ENCODE results near the gene SPZ1. TPM values are rescaled to one million over a fixed set of nuclear protein-coding genes. Genes with fewer than 3 reads are reported as not detected.

Gene SPZ1
- total RNA-seq, 2 experiments from 2014 or later = not detected

DNA sequence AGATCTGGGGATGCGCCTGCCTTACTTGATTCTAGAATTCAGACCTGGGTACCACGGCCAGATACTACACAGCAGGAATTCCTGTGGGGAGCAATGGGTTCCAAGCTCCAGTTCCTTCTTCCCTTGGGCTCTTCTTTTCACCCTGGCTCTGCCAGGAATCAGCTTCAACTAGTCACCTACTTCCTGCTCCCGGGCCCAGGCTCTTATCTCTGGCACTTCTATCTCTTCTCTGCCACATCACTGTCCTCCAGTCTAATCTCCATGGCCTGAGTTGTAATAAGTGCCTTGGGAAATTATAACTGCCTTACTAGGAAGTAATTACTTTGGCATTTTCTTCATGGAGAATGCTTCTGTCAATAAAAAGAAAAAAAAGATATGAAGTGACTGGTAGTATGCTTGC lies 37.7 kb upstream of the SPZ1 start:
- CTCF ChIA-PET = no interaction called here
- DNase-seq (no peak), ATAC-seq (no peak)
- Mint-ChIP-seq H3K27me3 (no peaks in the 10 kb centered on the region), H3K4me1 (ENCODE audit: low read depth) (peaks cover 21% of the 10 kb centered on the region), H3K4me3 (no peak overlapping the region), H3K36me3 (ENCODE audit: low read depth) (peaks cover 1% of the 10 kb centered on the region), H3K27ac (peak overlapping the region; percentile 19), H3K9me3 (no peaks in the 10 kb centered on the region)
- POLR2A ChIA-PET = interaction anchor here (4.6 kb wide), 1 partner anchor 27 kb away, joined by 22 read pairs; the partner anchor contains the start of gene SERINC5
- intact Hi-C loops (cut with micrococcal nuclease) = no loop called here
- TF ChIP-seq, protein P1, sequence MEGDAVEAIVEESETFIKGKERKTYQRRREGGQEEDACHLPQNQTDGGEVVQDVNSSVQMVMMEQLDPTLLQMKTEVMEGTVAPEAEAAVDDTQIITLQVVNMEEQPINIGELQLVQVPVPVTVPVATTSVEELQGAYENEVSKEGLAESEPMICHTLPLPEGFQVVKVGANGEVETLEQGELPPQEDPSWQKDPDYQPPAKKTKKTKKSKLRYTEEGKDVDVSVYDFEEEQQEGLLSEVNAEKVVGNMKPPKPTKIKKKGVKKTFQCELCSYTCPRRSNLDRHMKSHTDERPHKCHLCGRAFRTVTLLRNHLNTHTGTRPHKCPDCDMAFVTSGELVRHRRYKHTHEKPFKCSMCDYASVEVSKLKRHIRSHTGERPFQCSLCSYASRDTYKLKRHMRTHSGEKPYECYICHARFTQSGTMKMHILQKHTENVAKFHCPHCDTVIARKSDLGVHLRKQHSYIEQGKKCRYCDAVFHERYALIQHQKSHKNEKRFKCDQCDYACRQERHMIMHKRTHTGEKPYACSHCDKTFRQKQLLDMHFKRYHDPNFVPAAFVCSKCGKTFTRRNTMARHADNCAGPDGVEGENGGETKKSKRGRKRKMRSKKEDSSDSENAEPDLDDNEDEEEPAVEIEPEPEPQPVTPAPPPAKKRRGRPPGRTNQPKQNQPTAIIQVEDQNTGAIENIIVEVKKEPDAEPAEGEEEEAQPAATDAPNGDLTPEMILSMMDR (IDR thresholded peaks at IDR 0.05) = no peak

GRCh38 chr5:80283360-80283759 lies 36.4 kb upstream of the SPZ1 start:
- ATAC-seq (peak; percentile 70), DNase-seq (no peak)
- peak overlapping the region; percentile 90 for H3K27ac Mint-ChIP-seq
- TF ChIP-seq, protein P1 (IDR thresholded peaks at IDR 0.05) = no peak
- CTCF ChIA-PET = interaction anchor here (1.7 to 3.3 kb wide), 3 partner anchors 63 to 200 kb away, joined by 3 to 13 read pairs (median 8); no protein-coding TSS in a partner anchor
- intact Hi-C loops (cut with micrococcal nuclease) = no loop called here
- H3K4me3 Mint-ChIP-seq = peak overlapping the region; percentile 24
- H3K4me1 Mint-ChIP-seq (ENCODE audit: low read depth) = peaks cover 21% of the 10 kb centered on the region
- peaks cover 1% of the 10 kb centered on the region for H3K36me3 Mint-ChIP-seq (ENCODE audit: low read depth)
- H3K27me3 Mint-ChIP-seq = no peaks in the 10 kb centered on the region
- POLR2A ChIA-PET = interaction anchor here (0.7 to 4.6 kb wide), 2 partner anchors 28 to 646 kb away, joined by 3 to 22 read pairs; partner anchors contain the start of gene SERINC5
- no peaks in the 10 kb centered on the region for H3K9me3 Mint-ChIP-seq

DNA sequence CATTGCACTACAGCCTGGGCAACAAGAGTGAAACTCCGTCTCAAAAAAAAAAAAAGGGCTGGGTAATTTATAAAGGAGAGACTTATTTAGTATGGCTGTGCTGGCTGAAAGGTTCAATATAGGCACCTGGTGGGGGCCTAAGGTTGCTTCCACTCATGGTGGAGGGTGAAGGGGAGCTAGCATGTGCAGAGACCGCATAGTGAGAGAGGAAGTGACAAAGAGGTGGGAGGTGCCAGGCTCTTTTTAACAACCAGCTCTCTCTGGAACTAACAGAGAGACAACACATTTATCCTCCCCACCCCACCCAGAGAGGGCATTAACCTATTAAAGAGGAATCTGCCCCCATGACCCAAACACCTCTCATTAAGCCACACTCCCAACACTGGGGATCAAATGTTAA lies 35.1 kb upstream of the SPZ1 start:
- ChIA-PET CTCF (interaction anchor here (1.7 to 3.3 kb wide), 3 partner anchors 62 to 201 kb away, joined by 3 to 13 read pairs (median 8); no protein-coding TSS in a partner anchor), POLR2A (interaction anchor here (0.7 to 4.6 kb wide), 5 partner anchors 11 to 180 kb away, joined by 3 to 22 read pairs (median 3); partner anchors contain the start of gene SERINC5)
- DNase-seq = peak; percentile 70
- TF ChIP-seq, protein P1 (IDR thresholded peaks at IDR 0.05) = no peak
- Mint-ChIP-seq H3K27me3 (no peaks in the 10 kb centered on the region), H3K9me3 (no peaks in the 10 kb centered on the region), H3K27ac (peak overlapping the region; percentile 90), H3K4me3 (no peak overlapping the region), H3K36me3 (ENCODE audit: low read depth) (peaks cover 1% of the 10 kb centered on the region), H3K4me1 (ENCODE audit: low read depth) (peaks cover 21% of the 10 kb centered on the region)
- intact Hi-C loops (cut with micrococcal nuclease) = no loop called here
- peak; percentile 92 for ATAC-seq

DNA sequence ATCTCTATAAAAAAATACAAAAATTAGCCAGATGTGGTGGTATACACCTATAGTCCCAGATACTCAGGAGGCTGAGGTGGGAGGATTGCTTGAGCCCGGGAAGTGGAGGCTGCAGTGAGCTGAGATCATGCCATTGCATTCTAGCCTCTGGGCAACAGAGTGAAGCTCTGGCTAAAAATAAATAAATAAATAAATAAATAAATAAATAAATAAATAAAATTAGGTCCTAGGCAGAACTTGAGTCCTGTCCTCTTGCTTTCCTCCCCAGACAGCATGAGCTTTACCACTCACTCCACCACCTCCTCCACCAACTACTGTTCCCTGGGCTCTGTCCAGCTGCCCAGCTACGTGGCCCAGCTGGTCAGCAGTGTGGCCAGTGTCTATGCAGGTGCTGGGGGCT lies 31.6 kb upstream of the SPZ1 start:
- no peaks in the 10 kb centered on the region for H3K27me3 Mint-ChIP-seq
- peaks cover 15% of the 10 kb centered on the region for H3K4me1 Mint-ChIP-seq (ENCODE audit: low read depth)
- intact Hi-C loops (cut with micrococcal nuclease) = no loop called here
- H3K27ac Mint-ChIP-seq = no peak overlapping the region
- ChIA-PET POLR2A (no interaction called here), CTCF (interaction anchor here (0.8 to 1.4 kb wide), 3 partner anchors 9 to 196 kb away, joined by 3 read pairs; no protein-coding TSS in a partner anchor)
- peaks cover 1% of the 10 kb centered on the region for H3K36me3 Mint-ChIP-seq (ENCODE audit: low read depth)
- TF ChIP-seq, protein P1 (IDR thresholded peaks at IDR 0.05) = no peak
- H3K9me3 Mint-ChIP-seq = no peaks in the 10 kb centered on the region
- ATAC-seq (no peak), DNase-seq (no peak)
- H3K4me3 Mint-ChIP-seq = no peak overlapping the region

- ChIA-PET POLR2A (no interaction called here), CTCF (interaction anchor here (1.4 to 1.9 kb wide), 2 partner anchors 19 to 197 kb away, joined by 3 to 4 read pairs; no protein-coding TSS in a partner anchor)
- Mint-ChIP-seq H3K27me3 (no peaks in the 10 kb centered on the region), H3K27ac (no peak overlapping the region), H3K4me3 (no peak overlapping the region), H3K9me3 (no peaks in the 10 kb centered on the region), H3K36me3 (ENCODE audit: low read depth) (peaks cover 1% of the 10 kb centered on the region), H3K4me1 (ENCODE audit: low read depth) (peaks cover 8% of the 10 kb centered on the region)
- TF ChIP-seq, protein P1 (IDR thresholded peaks at IDR 0.05) = no peak
- ATAC-seq = no peak
- no peak for DNase-seq
- intact Hi-C loops (cut with micrococcal nuclease) = no loop called here
Observed at GRCh38 chr5:80289320-80289719, 30.5 kb upstream of the SPZ1 start.

All from activated CD8-positive, alpha-beta T cell treated with anti-CD3 and anti-CD28 coated beads for 36 hours (primary cell).